Astrocyte (in vitro differentiated cells and primary cell): ENCODE data around the gene LIMS2. TPM values are rescaled to one million over a fixed set of nuclear protein-coding genes. Genes with fewer than 3 reads are reported as not detected.

Experiments
- DNase-seq: peaks from one replicate; pipeline ENCODE4 v3.0.0-alpha.2; 2010; ENCODE audit warnings: low read depth
- FAIRE-seq: peaks from 2 replicates; lab custom pipeline; 2011; peaks lifted over from hg19 to GRCh38; lab: Jason Lieb, UNC
- H2AFZ ChIP-seq: 2 replicates; pipeline ENCODE4 v1.6.0; 2012; ENCODE audit warnings: low read depth, low read length, inconsistent platforms
- H3K27ac ChIP-seq: 2 replicates; pipeline ENCODE4 v1.5.1; 2011; ENCODE audit warnings: low read depth, low read length, inconsistent platforms
- H3K27me3 ChIP-seq: 2 replicates; pipeline ENCODE4 v1.6.0; 2011; ENCODE audit warnings: low read length, inconsistent platforms; ENCODE audit not compliant: insufficient read depth
- H3K36me3 ChIP-seq: 2 replicates; pipeline ENCODE4 v1.5.1; 2011; ENCODE audit warnings: low read length, inconsistent platforms; ENCODE audit not compliant: insufficient read depth
- H3K4me1 ChIP-seq: 2 replicates; pipeline ENCODE4 v1.5.1; 2011; ENCODE audit warnings: low read length, inconsistent platforms; ENCODE audit not compliant: insufficient read depth
- H3K4me2 ChIP-seq: 2 replicates; pipeline ENCODE4 v1.6.0; 2012; ENCODE audit warnings: low read length, inconsistent platforms
- H3K4me3 ChIP-seq: 2 replicates; pipeline ENCODE4 v1.5.1; 2011; ENCODE audit warnings: low read depth, mild to moderate bottlenecking, low read length, inconsistent platforms; ENCODE audit not compliant: insufficient read depth
- H3K79me2 ChIP-seq: 2 replicates; pipeline ENCODE4 v1.6.0; 2012; ENCODE audit warnings: mild to moderate bottlenecking, low read length, inconsistent platforms; ENCODE audit not compliant: insufficient read depth
- H3K9ac ChIP-seq: 2 replicates; pipeline ENCODE4 v1.6.0; 2012; ENCODE audit warnings: mild to moderate bottlenecking, low read length, inconsistent platforms
- H3K9me3 ChIP-seq: 2 replicates; pipeline ENCODE4 v1.5.1; 2012; ENCODE audit warnings: low read depth, mild to moderate bottlenecking, low read length, inconsistent platforms; ENCODE audit not compliant: insufficient read depth
- H4K20me1 ChIP-seq: 2 replicates; pipeline ENCODE4 v1.6.0; 2012; ENCODE audit warnings: low read length, inconsistent platforms; ENCODE audit not compliant: insufficient read depth
- H3K27ac Mint-ChIP-seq: one replicate; pipeline ENCODE4 v1.8.0; 2021; ENCODE audit warnings: mild to moderate bottlenecking, mixed read lengths; ENCODE audit not compliant: unreplicated experiment
- H3K27me3 Mint-ChIP-seq: one replicate; pipeline ENCODE4 v1.8.0; 2021; ENCODE audit warnings: low read depth, mixed read lengths; ENCODE audit not compliant: unreplicated experiment
- H3K36me3 Mint-ChIP-seq: one replicate; pipeline ENCODE4 v1.8.0; 2021; ENCODE audit warnings: low read depth, mixed read lengths; ENCODE audit not compliant: unreplicated experiment
- H3K4me1 Mint-ChIP-seq: one replicate; pipeline ENCODE4 v1.8.0; 2021; ENCODE audit warnings: low read depth, mixed read lengths; ENCODE audit not compliant: unreplicated experiment
- H3K4me3 Mint-ChIP-seq: one replicate; pipeline ENCODE4 v1.8.0; 2021; ENCODE audit warnings: mild to moderate bottlenecking, moderate library complexity, mixed read lengths; ENCODE audit not compliant: unreplicated experiment
- H3K9me3 Mint-ChIP-seq: one replicate; pipeline ENCODE4 v1.8.0; 2021; ENCODE audit warnings: mild to moderate bottlenecking, mixed read lengths; ENCODE audit not compliant: unreplicated experiment
- EZH2 ChIP-seq: IDR thresholded peaks from 2 replicates; pipeline ENCODE4 v1.6.1; 2012; ENCODE audit warnings: mild to moderate bottlenecking, low read length, inconsistent platforms; ENCODE audit not compliant: insufficient read depth
- total RNA-seq: library from RNA; stranded (reverse); gene quantifications from 2 replicates; pipeline ENCODE4 v1.2.1, GENCODE V29; 2021
- TF ChIP-seq, protein P1 (sequence below): IDR thresholded peaks from 2 replicates; pipeline ENCODE4 v1.5.1; 2011; ENCODE audit warnings: low read depth, mild to moderate bottlenecking, inconsistent platforms, low read length, moderate library complexity; ENCODE audit not compliant: insufficient read depth

Gene LIMS2
- total RNA-seq, 1 donor from 2014 or later: 73.3 TPM

DNA sequence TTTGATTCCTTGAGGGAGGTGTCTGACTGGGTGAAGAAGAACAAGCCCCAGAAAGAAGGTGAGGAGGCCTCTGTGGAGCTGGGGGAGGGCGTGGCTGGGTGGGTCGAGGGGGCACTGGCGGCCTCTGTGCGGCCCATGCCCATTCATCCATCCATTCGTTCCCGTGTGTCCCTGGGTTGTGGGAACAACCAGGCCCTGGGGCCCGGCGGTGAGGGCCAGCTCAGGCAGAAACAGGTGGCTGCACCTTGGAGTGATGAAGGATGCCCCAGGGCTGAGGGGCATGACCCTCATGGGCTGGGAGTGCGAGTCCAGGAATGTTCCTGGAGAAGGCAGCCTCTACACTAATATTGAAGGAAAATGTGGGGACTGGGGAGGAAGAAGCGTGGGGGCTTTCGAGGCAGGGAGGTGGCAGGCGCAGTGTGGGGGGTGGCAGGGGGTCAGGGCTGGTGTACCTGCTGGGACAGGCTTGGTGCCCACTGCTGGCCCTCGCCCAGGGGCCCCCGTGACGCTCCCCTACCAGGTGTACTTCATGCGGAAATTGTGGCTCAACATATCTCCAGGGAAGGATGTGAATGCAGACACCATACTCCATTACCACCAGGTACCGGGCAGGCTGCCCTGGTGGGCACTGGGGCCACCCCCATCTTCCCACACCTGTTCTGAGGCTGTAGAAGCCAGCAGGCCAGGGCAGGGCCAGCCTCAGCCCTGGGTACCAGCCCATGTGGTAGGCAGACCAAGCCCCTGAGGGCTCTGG is 40.5 kb downstream of the LIMS2 start:
- TF ChIP-seq, protein P1, sequence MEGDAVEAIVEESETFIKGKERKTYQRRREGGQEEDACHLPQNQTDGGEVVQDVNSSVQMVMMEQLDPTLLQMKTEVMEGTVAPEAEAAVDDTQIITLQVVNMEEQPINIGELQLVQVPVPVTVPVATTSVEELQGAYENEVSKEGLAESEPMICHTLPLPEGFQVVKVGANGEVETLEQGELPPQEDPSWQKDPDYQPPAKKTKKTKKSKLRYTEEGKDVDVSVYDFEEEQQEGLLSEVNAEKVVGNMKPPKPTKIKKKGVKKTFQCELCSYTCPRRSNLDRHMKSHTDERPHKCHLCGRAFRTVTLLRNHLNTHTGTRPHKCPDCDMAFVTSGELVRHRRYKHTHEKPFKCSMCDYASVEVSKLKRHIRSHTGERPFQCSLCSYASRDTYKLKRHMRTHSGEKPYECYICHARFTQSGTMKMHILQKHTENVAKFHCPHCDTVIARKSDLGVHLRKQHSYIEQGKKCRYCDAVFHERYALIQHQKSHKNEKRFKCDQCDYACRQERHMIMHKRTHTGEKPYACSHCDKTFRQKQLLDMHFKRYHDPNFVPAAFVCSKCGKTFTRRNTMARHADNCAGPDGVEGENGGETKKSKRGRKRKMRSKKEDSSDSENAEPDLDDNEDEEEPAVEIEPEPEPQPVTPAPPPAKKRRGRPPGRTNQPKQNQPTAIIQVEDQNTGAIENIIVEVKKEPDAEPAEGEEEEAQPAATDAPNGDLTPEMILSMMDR: no peak
- no peak for TF ChIP-seq EZH2
- no peak for FAIRE-seq

DNA sequence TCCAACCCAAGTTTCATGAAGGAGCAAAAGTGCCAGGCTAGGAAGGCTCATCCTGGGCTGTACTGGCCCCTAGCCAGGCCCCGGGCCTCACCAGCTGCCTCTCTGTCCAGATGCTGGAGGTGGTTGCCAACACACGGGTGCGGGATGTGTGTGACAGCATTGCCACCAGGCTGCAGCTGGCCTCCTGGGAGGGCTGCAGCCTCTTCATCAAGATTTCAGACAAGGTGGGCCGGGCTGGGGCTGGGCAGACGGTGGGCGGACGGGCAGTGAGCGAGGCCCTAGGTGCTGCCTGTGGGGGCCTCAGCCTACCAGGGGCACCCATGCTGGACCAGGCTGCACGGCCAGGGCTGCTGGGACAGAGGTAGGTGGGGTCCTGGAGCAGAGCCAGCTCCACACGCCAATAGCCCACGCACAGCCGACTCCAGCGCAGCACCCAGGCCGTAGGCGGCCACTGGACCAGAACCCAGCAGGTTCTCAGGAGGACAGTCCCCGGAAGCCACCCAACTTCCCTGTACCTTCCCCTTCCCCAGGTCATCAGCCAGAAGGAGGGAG is 41.2 kb downstream of the LIMS2 start:
- Mint-ChIP-seq H3K27me3 (no peaks in the 10 kb centered on the region), H3K9me3 (no peaks in the 10 kb centered on the region), H3K27ac (no peak overlapping the region), H3K4me3 (no peak overlapping the region), H3K36me3 (peaks cover 5% of the 10 kb centered on the region), H3K4me1 (peaks cover 12% of the 10 kb centered on the region)
- FAIRE-seq: no peak
- no peaks in the 10 kb centered on the region for H3K79me2 ChIP-seq
- H4K20me1 ChIP-seq: no peaks in the 10 kb centered on the region
- no peaks in the 10 kb centered on the region for H3K36me3 ChIP-seq
- H2AFZ ChIP-seq: no peak overlapping the region
- no peak for DNase-seq
- TF ChIP-seq, protein P1: no peak
- no peak for TF ChIP-seq EZH2
- H3K27ac ChIP-seq: no peak overlapping the region
- H3K9me3 ChIP-seq: no peaks in the 10 kb centered on the region
- no peak overlapping the region for H3K4me3 ChIP-seq
- H3K27me3 ChIP-seq: no peaks in the 10 kb centered on the region
- H3K4me2 ChIP-seq: no peak overlapping the region
- H3K9ac ChIP-seq: no peak overlapping the region
- peaks cover 14% of the 10 kb centered on the region for H3K4me1 ChIP-seq

More for the DNA sequence above, 40.5 kb downstream of the LIMS2 start:
- Histone ChIP-seq H4K20me1 (no peaks in the 10 kb centered on the region), H3K4me3 (no peak overlapping the region), H3K79me2 (no peaks in the 10 kb centered on the region), H3K27ac (no peak overlapping the region), H3K4me1 (peaks cover 14% of the 10 kb centered on the region), H2AFZ (no peak overlapping the region), H3K9me3 (no peaks in the 10 kb centered on the region), H3K4me2 (no peak overlapping the region), H3K27me3 (no peaks in the 10 kb centered on the region), H3K9ac (no peak overlapping the region), H3K36me3 (no peaks in the 10 kb centered on the region)
- Mint-ChIP-seq H3K36me3 (peaks cover 5% of the 10 kb centered on the region), H3K27ac (peak overlapping the region; percentile 26), H3K9me3 (no peaks in the 10 kb centered on the region), H3K4me3 (no peak overlapping the region), H3K27me3 (no peaks in the 10 kb centered on the region), H3K4me1 (peaks cover 12% of the 10 kb centered on the region)
- DNase-seq: no peak
